HepG2 (cell line): Measurements from ENCODE around the gene HDAC3. TPM values are rescaled to one million over a fixed set of nuclear protein-coding genes. Genes with fewer than 3 reads are reported as not detected.

Source experiments
- HNRNPL ChIP-seq: fragments of 200-400 bp; formaldehyde crosslinking; IDR thresholded peaks from 2 replicates; pipeline ENCODE4 v1.6.1; 2017; ENCODE audit warnings: mild to moderate bottlenecking, low read depth, low read length
- KLF15 ChIP-seq: sonication (generic); formaldehyde crosslinking; IDR thresholded peaks from 2 replicates; pipeline ENCODE4 v1.8.1; 2023; ENCODE audit warnings: borderline replicate concordance, mild to moderate bottlenecking, inconsistent platforms, missing genetic modification reagents, mixed read lengths
- SP4 ChIP-seq: sonication (generic); formaldehyde crosslinking; IDR thresholded peaks from 2 replicates; pipeline ENCODE4 v1.8.1; 2023; ENCODE audit warnings: mild to moderate bottlenecking, missing genetic modification reagents
- TBX2 ChIP-seq: sonication (generic); formaldehyde crosslinking; IDR thresholded peaks from 2 replicates; pipeline ENCODE4 v1.5.0; 2020; ENCODE audit warnings: missing genetic modification reagents, mild to moderate bottlenecking, borderline replicate concordance
- ZMYM2 ChIP-seq: sonication (generic); formaldehyde crosslinking; IDR thresholded peaks from 2 replicates; pipeline ENCODE4 v1.8.0; 2022; ENCODE audit warnings: mild to moderate bottlenecking, missing genetic modification reagents
- ZNF780A ChIP-seq: sonication (generic); formaldehyde crosslinking; IDR thresholded peaks from 2 replicates; pipeline ENCODE4 v1.8.0; 2022; ENCODE audit warnings: mild to moderate bottlenecking, missing genetic modification reagents, moderate library complexity
- polyA plus RNA-seq, 8 experiments: library from polyadenylated mRNA; depleted of rRNA in 3 of 8; stranded (reverse) in 7 of 8; unstranded in 1 of 8; fragments of >200 nt; fragmentation: Illumina TruSeq in 4 of 8; extraction: Trizol in 4 of 8; gene quantifications; 2 replicates each; pipeline versions ENCODE4 v1.2.1 to v1.2.3, GENCODE V29; 2011 to 2016; ENCODE audit warnings: low read depth in 4 of 8, missing spikeins in 1 of 8, mixed read lengths in 1 of 8; ENCODE audit not compliant: insufficient read depth in 1 of 8
- total RNA-seq, 5 experiments: library from RNA; depleted of rRNA; stranded (reverse); fragments of >200 nt; fragmentation: Illumina TruSeq; extraction: Trizol; gene quantifications; 2 replicates each; pipeline ENCODE4 v1.2.3, GENCODE V29; 2016; ENCODE audit warnings: low read depth in 1 of 5
- TF ChIP-seq, protein P1 (sequence below): sonication (generic); formaldehyde crosslinking; IDR thresholded peaks from 2 replicates; pipeline ENCODE4 v1.4.0; 2020; ENCODE audit warnings: missing genetic modification reagents

Gene HDAC3
- total and polyA plus RNA-seq, 2 of the 13 experiments (the other 11 are each of a cell fraction or from before 2014, with no cell fraction given), result 84.0 to 94.1 TPM

DNA sequence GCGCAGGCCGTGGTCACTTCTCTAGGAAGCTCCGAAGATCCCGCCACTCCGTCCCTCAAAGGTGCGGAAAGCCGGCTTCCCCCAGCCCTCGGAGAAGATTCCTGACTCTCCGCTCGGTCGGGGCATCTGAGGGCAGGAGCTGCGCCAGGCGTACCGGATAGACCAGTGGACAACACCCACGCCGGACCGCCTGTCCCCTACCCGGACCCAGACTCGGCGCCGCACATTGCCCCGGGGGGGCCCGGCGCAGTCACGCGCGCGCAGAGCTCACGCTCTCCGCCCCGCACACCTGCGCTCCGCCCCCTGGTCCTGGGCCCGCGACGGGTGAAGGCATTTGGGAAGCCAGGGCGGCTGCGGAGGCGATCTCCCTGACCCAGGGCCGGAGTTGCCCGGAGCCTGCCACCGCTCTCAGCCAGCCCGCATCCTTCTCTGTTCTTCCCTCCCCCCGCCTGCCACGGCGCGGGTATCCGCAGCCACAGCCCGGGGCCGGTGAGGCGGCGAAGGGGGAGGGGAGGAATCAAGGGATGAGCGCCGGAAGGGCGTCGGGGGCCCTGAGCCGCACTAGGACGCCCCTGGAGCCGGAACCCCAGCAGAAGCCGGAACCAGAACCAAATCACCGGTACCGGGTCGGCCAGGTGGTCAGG is 596 bp upstream of the HDAC3 start (continued):
- TF ChIP-seq, protein P1, sequence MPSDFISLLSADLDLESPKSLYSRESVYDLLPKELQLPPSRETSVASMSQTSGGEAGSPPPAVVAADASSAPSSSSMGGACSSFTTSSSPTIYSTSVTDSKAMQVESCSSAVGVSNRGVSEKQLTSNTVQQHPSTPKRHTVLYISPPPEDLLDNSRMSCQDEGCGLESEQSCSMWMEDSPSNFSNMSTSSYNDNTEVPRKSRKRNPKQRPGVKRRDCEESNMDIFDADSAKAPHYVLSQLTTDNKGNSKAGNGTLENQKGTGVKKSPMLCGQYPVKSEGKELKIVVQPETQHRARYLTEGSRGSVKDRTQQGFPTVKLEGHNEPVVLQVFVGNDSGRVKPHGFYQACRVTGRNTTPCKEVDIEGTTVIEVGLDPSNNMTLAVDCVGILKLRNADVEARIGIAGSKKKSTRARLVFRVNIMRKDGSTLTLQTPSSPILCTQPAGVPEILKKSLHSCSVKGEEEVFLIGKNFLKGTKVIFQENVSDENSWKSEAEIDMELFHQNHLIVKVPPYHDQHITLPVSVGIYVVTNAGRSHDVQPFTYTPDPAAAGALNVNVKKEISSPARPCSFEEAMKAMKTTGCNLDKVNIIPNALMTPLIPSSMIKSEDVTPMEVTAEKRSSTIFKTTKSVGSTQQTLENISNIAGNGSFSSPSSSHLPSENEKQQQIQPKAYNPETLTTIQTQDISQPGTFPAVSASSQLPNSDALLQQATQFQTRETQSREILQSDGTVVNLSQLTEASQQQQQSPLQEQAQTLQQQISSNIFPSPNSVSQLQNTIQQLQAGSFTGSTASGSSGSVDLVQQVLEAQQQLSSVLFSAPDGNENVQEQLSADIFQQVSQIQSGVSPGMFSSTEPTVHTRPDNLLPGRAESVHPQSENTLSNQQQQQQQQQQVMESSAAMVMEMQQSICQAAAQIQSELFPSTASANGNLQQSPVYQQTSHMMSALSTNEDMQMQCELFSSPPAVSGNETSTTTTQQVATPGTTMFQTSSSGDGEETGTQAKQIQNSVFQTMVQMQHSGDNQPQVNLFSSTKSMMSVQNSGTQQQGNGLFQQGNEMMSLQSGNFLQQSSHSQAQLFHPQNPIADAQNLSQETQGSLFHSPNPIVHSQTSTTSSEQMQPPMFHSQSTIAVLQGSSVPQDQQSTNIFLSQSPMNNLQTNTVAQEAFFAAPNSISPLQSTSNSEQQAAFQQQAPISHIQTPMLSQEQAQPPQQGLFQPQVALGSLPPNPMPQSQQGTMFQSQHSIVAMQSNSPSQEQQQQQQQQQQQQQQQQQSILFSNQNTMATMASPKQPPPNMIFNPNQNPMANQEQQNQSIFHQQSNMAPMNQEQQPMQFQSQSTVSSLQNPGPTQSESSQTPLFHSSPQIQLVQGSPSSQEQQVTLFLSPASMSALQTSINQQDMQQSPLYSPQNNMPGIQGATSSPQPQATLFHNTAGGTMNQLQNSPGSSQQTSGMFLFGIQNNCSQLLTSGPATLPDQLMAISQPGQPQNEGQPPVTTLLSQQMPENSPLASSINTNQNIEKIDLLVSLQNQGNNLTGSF (CRISPR knock-in tag), result peak; percentile 19
- 0 out of 2 replicates have a peak, but pooled peaks have one; percentile 6 for TF ChIP-seq HNRNPL
- TF ChIP-seq ZNF780A, result peak; percentile 29; the same call in 1 of the 2 replicates
- no peak for TF ChIP-seq SP4 (CRISPR knock-in tag)
- TF ChIP-seq ZMYM2 (CRISPR knock-in tag), result peak; percentile 61; the same call in 1 of the 2 replicates
- peak; percentile 55 for TF ChIP-seq TBX2 (CRISPR knock-in tag)
- 0 out of 2 replicates have a peak, but pooled peaks have one; percentile 12 for TF ChIP-seq KLF15 (CRISPR knock-in tag)
- TF ChIP-seq, all 625 proteins: peak for 115
